Measurements from ENCODE around the gene MAN1C1.

DNA sequence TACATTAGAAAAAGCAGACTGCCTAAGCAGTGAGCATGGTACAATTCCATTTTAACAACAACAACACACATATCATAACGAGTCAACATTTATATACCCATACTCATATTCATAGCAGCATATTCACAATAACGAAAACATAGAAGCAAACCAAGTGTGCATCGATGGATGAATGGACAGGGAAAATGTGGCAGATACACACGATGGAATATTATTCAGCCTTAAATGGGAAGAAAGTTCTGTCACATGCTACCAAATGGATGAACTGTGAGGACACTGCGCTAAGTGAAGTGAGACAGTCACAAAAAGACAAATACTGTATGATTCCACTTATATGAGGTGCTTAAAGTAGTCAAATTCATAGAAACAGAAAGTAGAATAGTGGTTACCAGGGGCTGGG lies 9.5 kb upstream of the MAN1C1 start:
- TF ChIP-seq, protein P1, sequence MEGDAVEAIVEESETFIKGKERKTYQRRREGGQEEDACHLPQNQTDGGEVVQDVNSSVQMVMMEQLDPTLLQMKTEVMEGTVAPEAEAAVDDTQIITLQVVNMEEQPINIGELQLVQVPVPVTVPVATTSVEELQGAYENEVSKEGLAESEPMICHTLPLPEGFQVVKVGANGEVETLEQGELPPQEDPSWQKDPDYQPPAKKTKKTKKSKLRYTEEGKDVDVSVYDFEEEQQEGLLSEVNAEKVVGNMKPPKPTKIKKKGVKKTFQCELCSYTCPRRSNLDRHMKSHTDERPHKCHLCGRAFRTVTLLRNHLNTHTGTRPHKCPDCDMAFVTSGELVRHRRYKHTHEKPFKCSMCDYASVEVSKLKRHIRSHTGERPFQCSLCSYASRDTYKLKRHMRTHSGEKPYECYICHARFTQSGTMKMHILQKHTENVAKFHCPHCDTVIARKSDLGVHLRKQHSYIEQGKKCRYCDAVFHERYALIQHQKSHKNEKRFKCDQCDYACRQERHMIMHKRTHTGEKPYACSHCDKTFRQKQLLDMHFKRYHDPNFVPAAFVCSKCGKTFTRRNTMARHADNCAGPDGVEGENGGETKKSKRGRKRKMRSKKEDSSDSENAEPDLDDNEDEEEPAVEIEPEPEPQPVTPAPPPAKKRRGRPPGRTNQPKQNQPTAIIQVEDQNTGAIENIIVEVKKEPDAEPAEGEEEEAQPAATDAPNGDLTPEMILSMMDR (IDR thresholded peaks at IDR 0.05), result no peak
- no peak for TF ChIP-seq POLR2A (IDR thresholded peaks at IDR 0.05)
